ENCODE data around the gene RHEX.

The RHEX gene

GRCh38 chr1:206135248-206135647 lies 82.3 kb downstream of the RHEX start:
- H3K9ac ChIP-seq (ENCODE audit: low read length) = no peak overlapping the region
- H3K4me1 ChIP-seq (ENCODE audit: control insufficient read depth, low read depth, low read length) = no peaks in the 10 kb centered on the region
- H3K27me3 ChIP-seq (ENCODE audit: control insufficient read depth, insufficient read depth, low read length) = no peaks in the 10 kb centered on the region
- H3K9me3 ChIP-seq (ENCODE audit: control insufficient read depth, low read depth, low read length) = no peaks in the 10 kb centered on the region
- H3K27ac ChIP-seq (ENCODE audit: low read length) = no peak overlapping the region
- no peak overlapping the region for H3K4me3 ChIP-seq (ENCODE audit: low read length)
- no peaks in the 10 kb centered on the region for H3K36me3 ChIP-seq (ENCODE audit: control insufficient read depth, low read depth, low read length)

- H3K4me1 ChIP-seq (ENCODE audit: control insufficient read depth, low read depth, low read length) = no peaks in the 10 kb centered on the region
- no peak overlapping the region for H3K4me3 ChIP-seq (ENCODE audit: low read length)
- H3K27ac ChIP-seq (ENCODE audit: low read length) = no peak overlapping the region
- no peaks in the 10 kb centered on the region for H3K9me3 ChIP-seq (ENCODE audit: control insufficient read depth, low read depth, low read length)
- no peak overlapping the region for H3K9ac ChIP-seq (ENCODE audit: low read length)
- H3K36me3 ChIP-seq (ENCODE audit: control insufficient read depth, low read depth, low read length) = no peaks in the 10 kb centered on the region
- no peaks in the 10 kb centered on the region for H3K27me3 ChIP-seq (ENCODE audit: control insufficient read depth, insufficient read depth, low read length)
Measured at GRCh38 chr1:206136241-206136640, 83.3 kb downstream of the RHEX start.

- no peaks in the 10 kb centered on the region for H3K9me3 ChIP-seq (ENCODE audit: control insufficient read depth, low read depth, low read length)
Measured at GRCh38 chr1:206142011-206142410, 89.0 kb downstream of the RHEX start.

GRCh38 chr1:206142770-206143169 lies 89.8 kb downstream of the RHEX start:
- no peak overlapping the region for H3K9ac ChIP-seq (ENCODE audit: low read length)
- no peaks in the 10 kb centered on the region for H3K9me3 ChIP-seq (ENCODE audit: control insufficient read depth, low read depth, low read length)
- no peak overlapping the region for H3K4me3 ChIP-seq (ENCODE audit: low read length)
- no peaks in the 10 kb centered on the region for H3K4me1 ChIP-seq (ENCODE audit: control insufficient read depth, low read depth, low read length)
- H3K27me3 ChIP-seq (ENCODE audit: control insufficient read depth, insufficient read depth, low read length) = no peaks in the 10 kb centered on the region
- no peaks in the 10 kb centered on the region for H3K36me3 ChIP-seq (ENCODE audit: control insufficient read depth, low read depth, low read length)
- no peak overlapping the region for H3K27ac ChIP-seq (ENCODE audit: low read length)

More at GRCh38 chr1:206142011-206142410, 89.0 kb downstream of the RHEX start:
- Histone ChIP-seq H3K4me1 (ENCODE audit: control insufficient read depth, low read depth, low read length) (no peaks in the 10 kb centered on the region), H3K27ac (ENCODE audit: low read length) (no peak overlapping the region), H3K27me3 (ENCODE audit: control insufficient read depth, insufficient read depth, low read length) (no peaks in the 10 kb centered on the region), H3K36me3 (ENCODE audit: control insufficient read depth, low read depth, low read length) (no peaks in the 10 kb centered on the region), H3K4me3 (ENCODE audit: low read length) (no peak overlapping the region), H3K9ac (ENCODE audit: low read length) (no peak overlapping the region)

- H3K9ac ChIP-seq (ENCODE audit: low read length) = no peak overlapping the region
- H3K4me1 ChIP-seq (ENCODE audit: control insufficient read depth, low read depth, low read length) = no peaks in the 10 kb centered on the region
- no peaks in the 10 kb centered on the region for H3K27me3 ChIP-seq (ENCODE audit: control insufficient read depth, insufficient read depth, low read length)
- H3K9me3 ChIP-seq (ENCODE audit: control insufficient read depth, low read depth, low read length) = no peaks in the 10 kb centered on the region
- H3K4me3 ChIP-seq (ENCODE audit: low read length) = no peak overlapping the region
- H3K27ac ChIP-seq (ENCODE audit: low read length) = no peak overlapping the region
- H3K36me3 ChIP-seq (ENCODE audit: control insufficient read depth, low read depth, low read length) = no peaks in the 10 kb centered on the region
Measured at GRCh38 chr1:206143537-206144172, 90.7 kb downstream of the RHEX start.

GRCh38 chr1:206144605-206145004 lies 91.6 kb downstream of the RHEX start:
- Histone ChIP-seq H3K27me3 (ENCODE audit: control insufficient read depth, insufficient read depth, low read length) (no peaks in the 10 kb centered on the region), H3K27ac (ENCODE audit: low read length) (no peak overlapping the region), H3K4me3 (ENCODE audit: low read length) (no peak overlapping the region), H3K4me1 (ENCODE audit: control insufficient read depth, low read depth, low read length) (no peaks in the 10 kb centered on the region), H3K9ac (ENCODE audit: low read length) (no peak overlapping the region), H3K9me3 (ENCODE audit: control insufficient read depth, low read depth, low read length) (no peaks in the 10 kb centered on the region), H3K36me3 (ENCODE audit: control insufficient read depth, low read depth, low read length) (no peaks in the 10 kb centered on the region)

- Histone ChIP-seq H3K9ac (ENCODE audit: low read length) (no peak overlapping the region), H3K27me3 (ENCODE audit: control insufficient read depth, insufficient read depth, low read length) (no peaks in the 10 kb centered on the region), H3K36me3 (ENCODE audit: control insufficient read depth, low read depth, low read length) (no peaks in the 10 kb centered on the region), H3K9me3 (ENCODE audit: control insufficient read depth, low read depth, low read length) (no peaks in the 10 kb centered on the region), H3K27ac (ENCODE audit: low read length) (no peak overlapping the region), H3K4me3 (ENCODE audit: low read length) (no peak overlapping the region), H3K4me1 (ENCODE audit: control insufficient read depth, low read depth, low read length) (no peaks in the 10 kb centered on the region)
Measured at GRCh38 chr1:206145771-206146290, 92.9 kb downstream of the RHEX start.
